SK-N-SH (cell line): ENCODE results near the gene SIAH1.
A peak's percentile ranks its signal among the peaks of the same experiment; 100 is the strongest.

Source experiments
- CTCF ChIP-seq: fragments of 200-600 bp; sonication (generic); IDR thresholded peaks from 2 replicates; pipeline ENCODE4 v1.6.1; 2017; ENCODE audit warnings: antibody characterized with exemption, mild to moderate bottlenecking, moderate library complexity
- GABPA ChIP-seq: IDR thresholded peaks from 2 replicates; pipeline ENCODE4 v1.4.0; 2012; ENCODE audit warnings: low read depth, mild to moderate bottlenecking
- JUND ChIP-seq: IDR thresholded peaks from 2 replicates; pipeline ENCODE4 v1.4.0; 2012
- TCF12 ChIP-seq: IDR thresholded peaks from 2 replicates; pipeline ENCODE4 v1.4.0; 2012

GRCh38 chr16:48353565-48354163 is 31.5 kb downstream of the SIAH1 start:
- TF ChIP-seq CTCF, result peak; percentile 92
- no peak for TF ChIP-seq JUND
- no peak for TF ChIP-seq GABPA
- TF ChIP-seq TCF12, result no peak
